HCT116 (cell line): ENCODE data around the gene PPIF. TPM values are rescaled to one million over a fixed set of nuclear protein-coding genes. Genes with fewer than 3 reads are reported as not detected.

ENCODE experiments used
- ATAC-seq: fragments of 200-7000 bp; cut with Tn5 transposase; 2 replicates; pipeline ENCODE4 v1.9.1; 2020; ENCODE audit warnings: mild to moderate bottlenecking, moderate library complexity
- BruUV-seq: library from RNA; stranded (reverse); fragments of 400-500 nt; replicated peaks from 2 replicates; lab custom pipeline; 2021; lab: Mats Ljungman, UMichigan
- CTCF ChIA-PET: fragments of 300-600 bp; sonication (Branson Sonifier 250); formaldehyde crosslinking; loops from one replicate; lab custom pipeline; 2021; ENCODE audit warnings: antibody characterized with exemption; lab: Charles Lee
- POLR2A ChIA-PET: fragments of 300-600, 350-600 bp; sonication (Branson Sonifier 250); formaldehyde crosslinking; loops from one replicate; lab custom pipeline; 2021; ENCODE audit warnings: antibody characterized with exemption; lab: Charles Lee
- RAD21 ChIA-PET, 2 experiments: fragments of 300-600 bp; sonication (Branson Sonifier 250); formaldehyde crosslinking; loops; one replicate each; lab custom pipeline; 2023; ENCODE audit warnings: low total read pairs in 2 of 2; ENCODE audit not compliant: uncharacterized antibody in 2 of 2, unreplicated experiment in 2 of 2, low non-redundant PET in 1 of 2; lab: Charles Lee
- DNase-seq: peaks from one replicate; pipeline ENCODE4 v3.0.0-alpha.2; 2010; ENCODE audit warnings: low read depth, low spot score
- H2AFZ ChIP-seq: fragments of 200-600 bp; shearing (Covaris generic), sonication (generic); 2 replicates; pipeline ENCODE4 v1.6.1; 2017; ENCODE audit warnings: low read depth, mixed run types, mixed read lengths, antibody characterized with exemption, low read length; ENCODE audit not compliant: poor library complexity, severe bottlenecking
- H3K27ac ChIP-seq: 2 replicates; pipeline ENCODE4 v1.5.1; 2012; ENCODE audit warnings: low read depth, low read length
- H3K27me3 ChIP-seq: fragments of 200-600 bp; sonication (generic); 2 replicates; pipeline ENCODE4 v1.6.1; 2016; ENCODE audit warnings: mixed run types, low read length, mixed read lengths; ENCODE audit not compliant: insufficient read depth
- H3K36me3 ChIP-seq, 2 experiments: fragments of 200-500 bp in 1 of 2; fragments of 200-600 bp in 1 of 2; sonication (Bioruptor generic) in 1 of 2; sonication (generic) in 1 of 2; 2 replicates each; pipeline versions ENCODE4 v1.5.1 to v1.6.1; 2014 to 2016; ENCODE audit warnings: low read length in 2 of 2, inconsistent platforms in 1 of 2, mixed read lengths in 1 of 2, mixed run types in 1 of 2; ENCODE audit not compliant: insufficient read depth in 2 of 2, control insufficient read depth in 1 of 2
- H3K4me1 ChIP-seq, 2 experiments: fragments of 200-600 bp in 1 of 2; sonication (generic) in 1 of 2; 2 replicates each; pipeline versions ENCODE4 v1.5.1 to v1.6.1; 2012 to 2017; ENCODE audit warnings: low read length in 2 of 2, inconsistent platforms in 1 of 2, mild to moderate bottlenecking in 1 of 2, mixed read lengths in 1 of 2, mixed run types in 1 of 2, moderate library complexity in 1 of 2; ENCODE audit not compliant: insufficient read depth in 2 of 2, control insufficient read depth in 1 of 2
- H3K4me2 ChIP-seq: fragments of 200-600 bp; sonication (generic); 2 replicates; pipeline ENCODE4 v1.6.1; 2017; ENCODE audit warnings: mixed run types, low read length, mixed read lengths
- H3K4me3 ChIP-seq, 2 experiments: fragments of 200-600 bp in 1 of 2; sonication (generic) in 1 of 2; replicated peaks in 1 of 2; 2 replicates each; pipeline ENCODE4 v1.5.1; 2011 to 2016; ENCODE audit warnings: low read length in 2 of 2, control low read depth in 1 of 2, low read depth in 1 of 2, mild to moderate bottlenecking in 1 of 2, mixed read lengths in 1 of 2, mixed run types in 1 of 2
- H3K79me2 ChIP-seq: fragments of 200-600 bp; sonication (generic); 2 replicates; pipeline ENCODE4 v1.6.1; 2017; ENCODE audit warnings: mild to moderate bottlenecking, mixed run types, low read length, moderate library complexity, mixed read lengths; ENCODE audit not compliant: insufficient read depth
- H3K9ac ChIP-seq: fragments of 200-600 bp; sonication (generic); 2 replicates; pipeline ENCODE4 v1.6.1; 2016; ENCODE audit warnings: low read length, mixed read lengths
- H3K9me2 ChIP-seq: fragments of 200-600 bp; sonication (generic), shearing (Covaris generic); 2 replicates; pipeline ENCODE4 v1.6.1; 2017; ENCODE audit warnings: mixed run types, mild to moderate bottlenecking, moderate library complexity; ENCODE audit not compliant: insufficient read depth
- H3K9me3 ChIP-seq, 2 experiments: fragments of 200-500 bp in 1 of 2; fragments of 200-600 bp in 1 of 2; sonication (Bioruptor generic) in 1 of 2; sonication (generic) in 1 of 2; 2 replicates each; pipeline ENCODE4 v1.6.1; 2014 to 2017; ENCODE audit warnings: low read length in 2 of 2, mixed read lengths in 2 of 2, inconsistent platforms in 1 of 2, low read depth in 1 of 2, mild to moderate bottlenecking in 1 of 2, mixed run types in 1 of 2, moderate library complexity in 1 of 2; ENCODE audit not compliant: control insufficient read depth in 1 of 2, insufficient read depth in 1 of 2
- H4K20me1 ChIP-seq: fragments of 200-600 bp; sonication (generic), shearing (Covaris generic); 2 replicates; pipeline ENCODE4 v1.6.1; 2017; ENCODE audit warnings: mixed run types, mild to moderate bottlenecking, moderate library complexity; ENCODE audit not compliant: insufficient read depth
- CBX3 ChIP-seq: IDR thresholded peaks from 2 replicates; pipeline ENCODE4 v1.6.1; 2012; ENCODE audit warnings: low read depth
- EZH2 ChIP-seq: fragments of 200-600 bp; sonication (generic); IDR thresholded peaks from 2 replicates; pipeline ENCODE4 v1.6.1; 2017; ENCODE audit warnings: antibody characterized with exemption, mixed run types
- EZH2phosphoT487 ChIP-seq: fragments of 200-600 bp; IDR thresholded peaks from 2 replicates; pipeline ENCODE4 v1.6.1; 2018; ENCODE audit warnings: antibody characterized with exemption, borderline replicate concordance
- FOSL1 ChIP-seq: IDR thresholded peaks from 2 replicates; pipeline ENCODE4 v1.6.1; 2012; ENCODE audit warnings: low read depth
- POLR2A ChIP-seq: IDR thresholded peaks from 2 replicates; pipeline ENCODE4 v1.7.0; 2011; ENCODE audit warnings: borderline replicate concordance; ENCODE audit not compliant: insufficient read depth, insufficient read length; ENCODE audit errors: extremely low read depth
- POLR2AphosphoS5 ChIP-seq: IDR thresholded peaks from 2 replicates; pipeline ENCODE4 v1.6.1; 2011; ENCODE audit warnings: mild to moderate bottlenecking, low read depth, low read length, moderate library complexity
- SIN3A ChIP-seq: IDR thresholded peaks from 2 replicates; pipeline ENCODE4 v1.6.1; 2012; ENCODE audit warnings: low read depth
- TCF7L2 ChIP-seq: IDR thresholded peaks from 2 replicates; pipeline ENCODE4 v1.7.0; 2011; ENCODE audit warnings: borderline replicate concordance, inconsistent platforms; ENCODE audit not compliant: insufficient read depth, insufficient read length; ENCODE audit errors: extremely low read depth
- YY1 ChIP-seq: IDR thresholded peaks from 2 replicates; pipeline ENCODE4 v1.6.1; 2011; ENCODE audit warnings: low read length, low read depth, moderate library complexity, mild to moderate bottlenecking; ENCODE audit not compliant: insufficient replicate concordance; ENCODE audit errors: extremely low read depth
- ZNF274 ChIP-seq: fragments of 200-500 bp; sonication (Bioruptor generic); IDR thresholded peaks from 2 replicates; pipeline ENCODE4 v1.6.1; 2014; ENCODE audit warnings: mild to moderate bottlenecking, low read depth, low read length, inconsistent platforms
- intact Hi-C: fragments of 100-400 bp; cut with micrococcal nuclease; formaldehyde crosslinking; loops from 2 replicates; pipeline ENCODE4 v1.10.0; 2022
- total RNA-seq: library from RNA; stranded (reverse); gene quantifications from one replicate; pipeline ENCODE4 v1.2.1, GENCODE V29; 2021; ENCODE audit not compliant: unreplicated experiment
- TF ChIP-seq, protein P1 (sequence below): IDR thresholded peaks from 2 replicates; pipeline ENCODE4 v1.6.1; 2012
- TF ChIP-seq, protein P2 (sequence below): IDR thresholded peaks from 2 replicates; pipeline ENCODE4 v1.6.1; 2011; ENCODE audit warnings: mild to moderate bottlenecking, low read length, moderate library complexity; ENCODE audit not compliant: insufficient replicate concordance; ENCODE audit errors: extremely low read depth
- TF ChIP-seq, protein P3 (sequence below): IDR thresholded peaks from 2 replicates; pipeline ENCODE4 v1.6.1; 2012; ENCODE audit warnings: low read depth

PPIF gene
- total RNA-seq, 1 experiment from 2014 or later, result 85.0 TPM

DNA sequence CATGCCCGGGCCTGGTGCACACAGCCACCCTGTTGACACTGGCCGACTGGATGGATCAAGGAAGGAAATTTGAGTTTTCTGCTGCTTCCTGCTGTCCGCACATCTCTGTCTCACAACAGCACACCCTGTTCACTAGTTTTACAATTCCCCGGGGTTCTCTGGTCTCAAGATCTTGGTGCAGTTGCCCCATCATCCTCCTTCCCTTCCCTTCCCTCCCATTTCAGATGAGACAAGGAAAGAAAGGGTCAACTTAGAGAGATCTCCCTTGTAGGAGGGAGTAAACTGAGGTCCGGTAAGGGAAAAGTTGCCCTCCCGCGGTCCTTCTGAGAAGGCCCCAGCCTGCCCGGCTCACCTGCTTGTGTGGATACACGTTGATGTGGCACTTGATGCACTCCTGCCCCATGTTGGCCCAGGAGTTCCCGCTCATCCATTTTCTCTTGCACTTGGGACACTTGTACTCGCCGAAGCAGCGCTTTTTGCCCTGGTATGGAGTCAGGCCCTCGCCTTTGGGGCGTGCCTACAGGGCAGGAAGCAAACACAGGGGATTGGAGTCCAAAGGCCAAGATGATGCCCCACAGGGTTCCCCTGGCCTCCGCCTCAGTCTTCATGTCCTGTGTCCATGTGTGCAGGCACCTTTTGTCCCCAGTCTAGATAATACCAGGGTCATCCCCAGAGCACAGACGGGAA, 46.8 kb downstream of the PPIF start:
- TF ChIP-seq EZH2, result no peak
- TF ChIP-seq ZNF274, result no peak
- TF ChIP-seq, protein P1, sequence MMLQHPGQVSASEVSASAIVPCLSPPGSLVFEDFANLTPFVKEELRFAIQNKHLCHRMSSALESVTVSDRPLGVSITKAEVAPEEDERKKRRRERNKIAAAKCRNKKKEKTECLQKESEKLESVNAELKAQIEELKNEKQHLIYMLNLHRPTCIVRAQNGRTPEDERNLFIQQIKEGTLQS, result no peak
- no peak overlapping the region for H3K4me2 ChIP-seq
- no peaks in the 10 kb centered on the region for H3K36me3 ChIP-seq
- RAD21 ChIA-PET, result no interaction called here
- no peak overlapping the region for H2AFZ ChIP-seq
- intact Hi-C loops, result no loop called here
- H4K20me1 ChIP-seq, result no peaks in the 10 kb centered on the region
- no peaks in the 10 kb centered on the region for H3K9me2 ChIP-seq
- POLR2A ChIA-PET, result no interaction called here
- no peaks in the 10 kb centered on the region for H3K79me2 ChIP-seq
- CTCF ChIA-PET, result no interaction called here
- BruUV-seq, result no TSS peak
- ATAC-seq, result no peak
- DNase-seq, result no peak
- H3K4me1 ChIP-seq, result no peaks in the 10 kb centered on the region
- H3K27me3 ChIP-seq, result no peaks in the 10 kb centered on the region
- no peak overlapping the region for H3K27ac ChIP-seq
- H3K4me3 ChIP-seq, result no peak overlapping the region
- H3K9me3 ChIP-seq, result no peaks in the 10 kb centered on the region
- H3K9ac ChIP-seq, result no peak overlapping the region

DNA sequence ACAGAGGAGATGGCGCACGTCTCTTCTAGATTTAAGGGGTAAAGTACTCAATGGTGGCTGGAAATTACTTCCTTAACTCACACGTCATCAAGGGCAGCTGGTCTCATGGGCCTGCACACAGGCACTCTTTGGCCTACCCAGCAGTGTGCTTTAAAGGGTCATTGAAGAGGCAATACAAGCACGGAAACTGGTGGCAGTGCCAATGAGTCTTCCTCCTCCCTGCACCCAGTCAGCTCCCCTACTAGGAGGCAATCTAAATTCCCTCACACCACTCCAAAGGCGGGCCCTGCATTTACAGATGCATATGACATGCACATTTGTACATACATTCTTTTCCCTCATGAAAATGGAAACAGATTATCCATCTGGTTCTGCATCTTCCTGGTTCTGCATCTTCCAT, 47.4 kb downstream of the PPIF start:
- H3K36me3 ChIP-seq, result no peaks in the 10 kb centered on the region
- H3K9me2 ChIP-seq, result no peaks in the 10 kb centered on the region
- H3K27ac ChIP-seq, result no peak overlapping the region
- no peaks in the 10 kb centered on the region for H3K9me3 ChIP-seq
- no peak for ATAC-seq
- no peaks in the 10 kb centered on the region for H4K20me1 ChIP-seq
- ChIA-PET CTCF (no interaction called here), RAD21 (no interaction called here), POLR2A (no interaction called here)
- H3K79me2 ChIP-seq, result no peaks in the 10 kb centered on the region
- H2AFZ ChIP-seq, result no peak overlapping the region
- no peak overlapping the region for H3K4me2 ChIP-seq
- no peak overlapping the region for H3K9ac ChIP-seq
- intact Hi-C loops, result no loop called here
- no peak overlapping the region for H3K4me3 ChIP-seq
- BruUV-seq, result no TSS peak
- DNase-seq, result no peak
- H3K27me3 ChIP-seq, result no peaks in the 10 kb centered on the region
- H3K4me1 ChIP-seq, result peaks cover 0 to 6% of the 10 kb centered on the region in 2 experiments; a peak in 1 of 4 replicates
- TF ChIP-seq ZNF274 (no peak), CBX3 (no peak), YY1 (no peak), SIN3A (no peak), POLR2A (no peak), POLR2AphosphoS5 (no peak), TCF7L2 (no peak), FOSL1 (no peak), EZH2phosphoT487 (no peak)
- TF ChIP-seq, protein P2, sequence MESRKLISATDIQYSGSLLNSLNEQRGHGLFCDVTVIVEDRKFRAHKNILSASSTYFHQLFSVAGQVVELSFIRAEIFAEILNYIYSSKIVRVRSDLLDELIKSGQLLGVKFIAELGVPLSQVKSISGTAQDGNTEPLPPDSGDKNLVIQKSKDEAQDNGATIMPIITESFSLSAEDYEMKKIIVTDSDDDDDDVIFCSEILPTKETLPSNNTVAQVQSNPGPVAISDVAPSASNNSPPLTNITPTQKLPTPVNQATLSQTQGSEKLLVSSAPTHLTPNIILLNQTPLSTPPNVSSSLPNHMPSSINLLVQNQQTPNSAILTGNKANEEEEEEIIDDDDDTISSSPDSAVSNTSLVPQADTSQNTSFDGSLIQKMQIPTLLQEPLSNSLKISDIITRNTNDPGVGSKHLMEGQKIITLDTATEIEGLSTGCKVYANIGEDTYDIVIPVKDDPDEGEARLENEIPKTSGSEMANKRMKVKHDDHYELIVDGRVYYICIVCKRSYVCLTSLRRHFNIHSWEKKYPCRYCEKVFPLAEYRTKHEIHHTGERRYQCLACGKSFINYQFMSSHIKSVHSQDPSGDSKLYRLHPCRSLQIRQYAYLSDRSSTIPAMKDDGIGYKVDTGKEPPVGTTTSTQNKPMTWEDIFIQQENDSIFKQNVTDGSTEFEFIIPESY, result no peak
- TF ChIP-seq, protein P3, sequence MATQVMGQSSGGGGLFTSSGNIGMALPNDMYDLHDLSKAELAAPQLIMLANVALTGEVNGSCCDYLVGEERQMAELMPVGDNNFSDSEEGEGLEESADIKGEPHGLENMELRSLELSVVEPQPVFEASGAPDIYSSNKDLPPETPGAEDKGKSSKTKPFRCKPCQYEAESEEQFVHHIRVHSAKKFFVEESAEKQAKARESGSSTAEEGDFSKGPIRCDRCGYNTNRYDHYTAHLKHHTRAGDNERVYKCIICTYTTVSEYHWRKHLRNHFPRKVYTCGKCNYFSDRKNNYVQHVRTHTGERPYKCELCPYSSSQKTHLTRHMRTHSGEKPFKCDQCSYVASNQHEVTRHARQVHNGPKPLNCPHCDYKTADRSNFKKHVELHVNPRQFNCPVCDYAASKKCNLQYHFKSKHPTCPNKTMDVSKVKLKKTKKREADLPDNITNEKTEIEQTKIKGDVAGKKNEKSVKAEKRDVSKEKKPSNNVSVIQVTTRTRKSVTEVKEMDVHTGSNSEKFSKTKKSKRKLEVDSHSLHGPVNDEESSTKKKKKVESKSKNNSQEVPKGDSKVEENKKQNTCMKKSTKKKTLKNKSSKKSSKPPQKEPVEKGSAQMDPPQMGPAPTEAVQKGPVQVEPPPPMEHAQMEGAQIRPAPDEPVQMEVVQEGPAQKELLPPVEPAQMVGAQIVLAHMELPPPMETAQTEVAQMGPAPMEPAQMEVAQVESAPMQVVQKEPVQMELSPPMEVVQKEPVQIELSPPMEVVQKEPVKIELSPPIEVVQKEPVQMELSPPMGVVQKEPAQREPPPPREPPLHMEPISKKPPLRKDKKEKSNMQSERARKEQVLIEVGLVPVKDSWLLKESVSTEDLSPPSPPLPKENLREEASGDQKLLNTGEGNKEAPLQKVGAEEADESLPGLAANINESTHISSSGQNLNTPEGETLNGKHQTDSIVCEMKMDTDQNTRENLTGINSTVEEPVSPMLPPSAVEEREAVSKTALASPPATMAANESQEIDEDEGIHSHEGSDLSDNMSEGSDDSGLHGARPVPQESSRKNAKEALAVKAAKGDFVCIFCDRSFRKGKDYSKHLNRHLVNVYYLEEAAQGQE, result no peak
- TF ChIP-seq, protein P1, result no peak
